HepG2 (cell line): ENCODE results near the gene CDK15. TPM values are rescaled to one million over a fixed set of nuclear protein-coding genes. Genes with fewer than 3 reads are reported as not detected.

Experiments used
- ARID5B ChIP-seq: IDR thresholded peaks from 2 replicates; pipeline ENCODE4 v1.4.0; 2020; ENCODE audit warnings: mild to moderate bottlenecking, missing genetic modification reagents
- CEBPB ChIP-seq: IDR thresholded peaks from 2 replicates; pipeline ENCODE4 v1.6.1; 2011; ENCODE audit warnings: low read depth, low read length, improper control_type of control experiment, borderline replicate concordance
- FOXA3 ChIP-seq: IDR thresholded peaks from 2 replicates; pipeline ENCODE4 v1.6.1; 2016; ENCODE audit warnings: missing genetic modification reagents, missing compliant biosample characterization
- GATAD2A ChIP-seq: IDR thresholded peaks from 2 replicates; pipeline ENCODE4 v1.6.1; 2016
- MAX ChIP-seq: IDR thresholded peaks from 2 replicates; pipeline ENCODE4 v1.6.1; 2012; ENCODE audit warnings: inconsistent platforms
- NFRKB ChIP-seq: fragments of 450-650 bp; IDR thresholded peaks from 2 replicates; pipeline ENCODE4 v1.6.1; 2017
- ONECUT2 ChIP-seq: sonication (generic); formaldehyde crosslinking; IDR thresholded peaks from 2 replicates; pipeline ENCODE4 v1.4.0; 2020; ENCODE audit warnings: missing genetic modification reagents
- POGZ ChIP-seq: sonication (generic); formaldehyde crosslinking; IDR thresholded peaks from 2 replicates; pipeline ENCODE4 v1.4.0; 2020; ENCODE audit warnings: mild to moderate bottlenecking, missing genetic modification reagents
- ZBTB46 ChIP-seq: sonication (generic); formaldehyde crosslinking; IDR thresholded peaks from 2 replicates; pipeline ENCODE4 v1.4.0; 2020; ENCODE audit warnings: mild to moderate bottlenecking, missing genetic modification reagents, borderline replicate concordance
- ZNF276 ChIP-seq: sonication (generic); formaldehyde crosslinking; IDR thresholded peaks from 2 replicates; pipeline ENCODE4 v1.4.0; 2020; ENCODE audit warnings: mild to moderate bottlenecking, low read depth, missing genetic modification reagents
- ZNF501 ChIP-seq: sonication (generic); formaldehyde crosslinking; IDR thresholded peaks from 2 replicates; pipeline ENCODE4 v1.5.1; 2020; ENCODE audit warnings: mild to moderate bottlenecking, moderate library complexity, missing genetic modification reagents
- ZNF768 ChIP-seq: sonication (generic); formaldehyde crosslinking; IDR thresholded peaks from 2 replicates; pipeline ENCODE4 v1.4.0; 2020; ENCODE audit warnings: missing genetic modification reagents
- ZNF883 ChIP-seq: sonication (generic); formaldehyde crosslinking; IDR thresholded peaks from 2 replicates; pipeline ENCODE4 v1.5.1; 2020; ENCODE audit warnings: mild to moderate bottlenecking, missing genetic modification reagents; ENCODE audit errors: not compliant biosample characterization
- polyA plus RNA-seq, 8 experiments: library from polyadenylated mRNA; depleted of rRNA in 3 of 8; stranded (reverse) in 7 of 8; unstranded in 1 of 8; fragments of >200 nt; fragmentation: Illumina TruSeq in 4 of 8; extraction: Trizol in 4 of 8; gene quantifications; 2 replicates each; pipeline versions ENCODE4 v1.2.1 to v1.2.3, GENCODE V29; 2011 to 2016; ENCODE audit warnings: low read depth in 4 of 8, missing spikeins in 1 of 8, mixed read lengths in 1 of 8; ENCODE audit not compliant: insufficient read depth in 1 of 8
- total RNA-seq, 5 experiments: library from RNA; depleted of rRNA; stranded (reverse); fragments of >200 nt; fragmentation: Illumina TruSeq; extraction: Trizol; gene quantifications; 2 replicates each; pipeline ENCODE4 v1.2.3, GENCODE V29; 2016; ENCODE audit warnings: low read depth in 1 of 5

CDK15 gene
- total and polyA plus RNA-seq, 2 of the 13 experiments (the other 11 are each of a cell fraction or from before 2014, with no cell fraction given): not detected

GRCh38 chr2:201924453-201924852 lies 118.1 kb downstream of the CDK15 start (continued):
- peak; percentile 45; the same call in 1 of the 2 replicates for TF ChIP-seq ARID5B (CRISPR knock-in tag)
- no peak for TF ChIP-seq ZNF883 (CRISPR knock-in tag)
- no peak for TF ChIP-seq ZNF768
- TF ChIP-seq POGZ: 0 out of 2 replicates have a peak, but pooled peaks have one; percentile 22
- TF ChIP-seq NFRKB: no peak
- peak; percentile 36; the same call in 1 of the 2 replicates for TF ChIP-seq MAX
- peak; percentile 65; the same call in 1 of the 2 replicates for TF ChIP-seq FOXA3 (CRISPR knock-in tag)
- TF ChIP-seq ZNF276 (CRISPR knock-in tag): no peak
- 0 out of 2 replicates have a peak, but pooled peaks have one; percentile 21 for TF ChIP-seq GATAD2A (CRISPR knock-in tag)
- TF ChIP-seq ZNF501 (CRISPR knock-in tag): no peak
- TF ChIP-seq ZBTB46: no peak
- TF ChIP-seq CEBPB: peak; percentile 52; the same call in 1 of the 2 replicates
- TF ChIP-seq ONECUT2: no peak
